Sigmoid colon (tissue), 4 donors: Measurements from ENCODE around the gene RFX7.

Experiments
- POLR2A ChIP-seq, 2 donors: fragments of 450-650 bp; IDR thresholded peaks; one replicate each; pipeline ENCODE4 v1.6.1; 2016; ENCODE audit warnings: antibody characterized with exemption in 2 of 2, mild to moderate bottlenecking in 2 of 2, moderate library complexity in 2 of 2
- POLR2AphosphoS5 ChIP-seq, 4 donors: sonication (generic); formaldehyde crosslinking; IDR thresholded peaks; one replicate each; pipeline ENCODE4 v1.6.1; 2017; ENCODE audit warnings: antibody characterized with exemption in 4 of 4
- TF ChIP-seq, protein P1 (sequence below), 4 experiments: fragments of 450-650 bp in 3 of 4; fragments of 200-600 bp in 1 of 4; IDR thresholded peaks; one replicate each; pipeline ENCODE4 v1.5.1; 2016 to 2019; ENCODE audit warnings: antibody characterized with exemption in 4 of 4, mild to moderate bottlenecking in 3 of 4, moderate library complexity in 2 of 4

DNA sequence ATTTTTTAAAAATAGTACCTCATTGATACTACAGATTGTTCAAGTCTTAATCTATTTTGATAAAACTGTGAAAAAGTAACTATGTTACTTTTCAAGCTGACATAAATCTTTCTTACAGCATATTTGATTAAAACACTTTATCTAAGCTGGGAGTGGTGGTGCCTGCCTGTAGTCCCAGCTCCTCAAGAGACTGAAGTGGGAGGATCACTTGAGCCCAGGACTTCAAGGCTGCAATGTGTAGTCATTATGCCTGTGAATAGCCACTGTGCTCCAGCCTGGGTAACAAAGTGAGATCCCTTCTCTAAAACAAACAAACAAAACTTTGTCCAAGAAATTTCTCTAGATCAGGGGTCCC, 190.7 kb downstream of the RFX7 start:
- TF ChIP-seq, protein P1, sequence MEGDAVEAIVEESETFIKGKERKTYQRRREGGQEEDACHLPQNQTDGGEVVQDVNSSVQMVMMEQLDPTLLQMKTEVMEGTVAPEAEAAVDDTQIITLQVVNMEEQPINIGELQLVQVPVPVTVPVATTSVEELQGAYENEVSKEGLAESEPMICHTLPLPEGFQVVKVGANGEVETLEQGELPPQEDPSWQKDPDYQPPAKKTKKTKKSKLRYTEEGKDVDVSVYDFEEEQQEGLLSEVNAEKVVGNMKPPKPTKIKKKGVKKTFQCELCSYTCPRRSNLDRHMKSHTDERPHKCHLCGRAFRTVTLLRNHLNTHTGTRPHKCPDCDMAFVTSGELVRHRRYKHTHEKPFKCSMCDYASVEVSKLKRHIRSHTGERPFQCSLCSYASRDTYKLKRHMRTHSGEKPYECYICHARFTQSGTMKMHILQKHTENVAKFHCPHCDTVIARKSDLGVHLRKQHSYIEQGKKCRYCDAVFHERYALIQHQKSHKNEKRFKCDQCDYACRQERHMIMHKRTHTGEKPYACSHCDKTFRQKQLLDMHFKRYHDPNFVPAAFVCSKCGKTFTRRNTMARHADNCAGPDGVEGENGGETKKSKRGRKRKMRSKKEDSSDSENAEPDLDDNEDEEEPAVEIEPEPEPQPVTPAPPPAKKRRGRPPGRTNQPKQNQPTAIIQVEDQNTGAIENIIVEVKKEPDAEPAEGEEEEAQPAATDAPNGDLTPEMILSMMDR (IDR thresholded peaks at IDR 0.05) = peak in 2 of 4 experiments; percentile 3 to 6
- TF ChIP-seq POLR2A (IDR thresholded peaks at IDR 0.05) = no peak
- no peak for TF ChIP-seq POLR2AphosphoS5 (IDR thresholded peaks at IDR 0.05)
